B cell (primary cell): ENCODE data around the gene LIMS4. TPM values are rescaled to one million over a fixed set of nuclear protein-coding genes. Genes with fewer than 3 reads are reported as not detected.
"Not testable (repeated sequence)": the region's sequence is repeated elsewhere in the genome, so short reads cannot be mapped to it uniquely, and the experiment has no call there.

Experiments used
- ATAC-seq: fragments of 200-7000 bp; cut with Tn5 transposase; one replicate; pipeline ENCODE4 v1.10.0; 2021; ENCODE audit warnings: low read depth, mild to moderate bottlenecking, moderate number of reproducible peaks, moderate library complexity
- CTCF ChIA-PET: fragments of 350-600 bp; sonication (Branson Sonifier 250); formaldehyde crosslinking; loops from one replicate; lab custom pipeline; 2021; ENCODE audit warnings: antibody characterized with exemption, inconsistent platforms; lab: Charles Lee
- POLR2A ChIA-PET: fragments of 350-600 bp; sonication (Branson Sonifier 250); formaldehyde crosslinking; loops from one replicate; lab custom pipeline; 2021; ENCODE audit warnings: antibody characterized with exemption; lab: Charles Lee
- DNase-seq: peaks from one replicate; pipeline ENCODE4 v3.0.0; 2013
- H2AFZ ChIP-seq: 2 replicates; pipeline ENCODE4 v1.6.1; 2012; ENCODE audit warnings: mild to moderate bottlenecking, low read depth, low read length; ENCODE audit not compliant: insufficient read depth, poor library complexity, severe bottlenecking
- H3K27ac ChIP-seq, 2 donors: 1 replicate in 1 of 2; 2 replicates in 1 of 2; pipeline ENCODE4 v1.5.1; 2012 to 2013; ENCODE audit warnings: low read length in 2 of 2, mild to moderate bottlenecking in 2 of 2, moderate library complexity in 1 of 2
- H3K27me3 ChIP-seq, 4 experiments: fragments of 200-600 bp in 1 of 4; sonication (generic) in 1 of 4; replicated peaks in 1 of 4; 1 replicate in 2 of 4; 2 replicates in 2 of 4; pipeline versions ENCODE4 v1.6.1 to v1.7.0; 2013 to 2016; ENCODE audit warnings: low read length in 3 of 4, mild to moderate bottlenecking in 2 of 4, mixed read lengths in 1 of 4, moderate library complexity in 1 of 4; ENCODE audit not compliant: insufficient read depth in 4 of 4, control insufficient read depth in 3 of 4; ENCODE audit errors: control extremely low read depth in 1 of 4
- H3K36me3 ChIP-seq, 2 experiments: replicated peaks in 1 of 2; 1 replicate in 1 of 2; 2 replicates in 1 of 2; pipeline versions ENCODE4 v1.6.1 to v1.7.1; 2013; ENCODE audit warnings: low read length in 1 of 2; ENCODE audit not compliant: insufficient read depth in 2 of 2, control insufficient read depth in 1 of 2; ENCODE audit errors: control extremely low read depth in 1 of 2, extremely low read depth in 1 of 2
- H3K4me1 ChIP-seq, 2 donors: fragments of 200-600 bp in 1 of 2; sonication (generic) in 1 of 2; 1 replicate in 1 of 2; 2 replicates in 1 of 2; pipeline versions ENCODE4 v1.5.1 to v1.6.1; 2013 to 2017; ENCODE audit warnings: low read length in 2 of 2; ENCODE audit not compliant: control insufficient read depth in 2 of 2, insufficient read depth in 2 of 2
- H3K4me2 ChIP-seq: replicated peaks from 2 replicates; pipeline ENCODE3; 2012; ENCODE audit warnings: mild to moderate bottlenecking, low read depth, low read length; ENCODE audit not compliant: poor library complexity, severe bottlenecking
- H3K4me3 ChIP-seq, 5 experiments: fragments of 200-600 bp in 1 of 5; sonication (generic) in 1 of 5; 1 replicate in 3 of 5; 2 replicates in 2 of 5; pipeline versions ENCODE4 v1.5.1 to v1.7.0; 2011 to 2016; ENCODE audit warnings: low read length in 4 of 5, mild to moderate bottlenecking in 4 of 5, low read depth in 2 of 5, control low read depth in 1 of 5, moderate library complexity in 1 of 5; ENCODE audit not compliant: insufficient read depth in 1 of 5; ENCODE audit errors: control extremely low read depth in 1 of 5, extremely low read depth in 1 of 5
- H3K79me2 ChIP-seq: fragments of 200-600 bp; sonication (generic); one replicate; pipeline ENCODE4 v1.6.0; 2016; ENCODE audit warnings: low read length; ENCODE audit not compliant: control insufficient read depth, insufficient read depth
- H3K9ac ChIP-seq: fragments of 200-600 bp; sonication (generic); 2 replicates; pipeline ENCODE4 v1.6.1; 2017; ENCODE audit warnings: mild to moderate bottlenecking, low read length, moderate library complexity
- H3K9me3 ChIP-seq, 3 donors: one replicate each; pipeline versions ENCODE4 v1.6.1 to v1.7.1; 2013; ENCODE audit warnings: low read length in 2 of 3; ENCODE audit not compliant: control insufficient read depth in 2 of 3, insufficient read depth in 1 of 3; ENCODE audit errors: control extremely low read depth in 1 of 3
- H4K20me1 ChIP-seq: 2 replicates; pipeline ENCODE4 v1.6.0; 2012; ENCODE audit warnings: mild to moderate bottlenecking, low read length; ENCODE audit not compliant: insufficient read depth, control insufficient read depth, poor library complexity, severe bottlenecking
- H3K27ac Mint-ChIP-seq: one replicate; pipeline ENCODE4 v1.8.0; 2021; ENCODE audit warnings: mixed read lengths
- H3K27me3 Mint-ChIP-seq: one replicate; pipeline ENCODE4 v1.8.0; 2021; ENCODE audit warnings: mixed read lengths
- H3K4me1 Mint-ChIP-seq: one replicate; pipeline ENCODE4 v1.8.0; 2021; ENCODE audit warnings: mixed read lengths
- H3K4me3 Mint-ChIP-seq: one replicate; pipeline ENCODE4 v1.8.0; 2021; ENCODE audit warnings: mixed read lengths
- H3K9me3 Mint-ChIP-seq: one replicate; pipeline ENCODE4 v1.8.0; 2022; ENCODE audit warnings: mixed read lengths; ENCODE audit not compliant: insufficient read depth
- WGBS: methylation state at CpG from one replicate; pipeline ENCODE4 v1.1.5; 2013; ENCODE audit warnings: missing lambda C conversion rate; ENCODE audit not compliant: insufficient coverage; 5-methylcytosine and 5-hydroxymethylcytosine counted together
- intact Hi-C: fragments of 100-400 bp; cut with micrococcal nuclease; formaldehyde crosslinking; loops from one replicate; pipeline ENCODE4 v1.10.0; 2022
- polyA plus RNA-seq: library from polyadenylated mRNA; depleted of rRNA; stranded (reverse); fragments of >200 nt; gene quantifications from 2 replicates; pipeline ENCODE4 v1.2.3, GENCODE V29; 2012
- small RNA-seq: library from RNA; depleted of rRNA; stranded (forward); fragments of <200 nt; gene quantifications from one replicate; pipeline ENCODE3, GENCODE V24; 2012; ENCODE audit warnings: low replicate concordance, low read depth; ENCODE audit not compliant: insufficient read length
- total RNA-seq, 2 donors: library from RNA; stranded (reverse); fragments of 120-200 nt in 1 of 2; gene quantifications; 1 replicate in 1 of 2; 2 replicates in 1 of 2; pipeline versions ENCODE4 v1.2.3 to v1.2.4, GENCODE V29; 2013 to 2022

The LIMS4 gene
- total and polyA plus RNA-seq, 2 donors (not counting 1 experiment from before 2014, with no cell fraction given) = 0.07 to 0.47 TPM

GRCh38 chr2:110395990-110396389 lies 76.6 kb downstream of the LIMS4 start:
- CTCF ChIA-PET, H3K27me3 ChIP-seq, POLR2A ChIA-PET: not testable (repeated sequence)

More at GRCh38 chr2:110395990-110396389, 76.6 kb downstream of the LIMS4 start:
- intact Hi-C loops, DNase-seq, H4K20me1 ChIP-seq, H3K36me3 ChIP-seq, H3K4me3 ChIP-seq, H3K27ac Mint-ChIP-seq, H3K27me3 Mint-ChIP-seq, H3K9me3 ChIP-seq, H3K79me2 ChIP-seq, H3K4me3 Mint-ChIP-seq, H3K9ac ChIP-seq, H3K4me1 Mint-ChIP-seq, ATAC-seq, H3K9me3 Mint-ChIP-seq, H3K27ac ChIP-seq, H3K4me1 ChIP-seq, H3K4me2 ChIP-seq, H2AFZ ChIP-seq: not testable (repeated sequence)
- no CpG with 5 or more reads among the region's 5 CpGs for WGBS

Small RNAs within 50 kb of the gene (small RNA-seq; reads per million reads assigned to genes)
- gene AC108938.1 = not detected

Other genes with a start within 250 kb of the LIMS4 start
- 78.3 and 79.5 TPM in 2 replicates for gene RGPD6, start 104.4 kb upstream of the LIMS4 start, total RNA-seq
- 5.1 and 13.1 TPM in 2 replicates for gene RGPD6, start 104.4 kb upstream of the LIMS4 start, polyA plus RNA-seq
- 1.6 and 2.0 TPM in 2 replicates for gene BUB1, start 205.2 kb upstream of the LIMS4 start, total RNA-seq
- gene BUB1, start 205.2 kb upstream of the LIMS4 start, polyA plus RNA-seq = 0.85 and 2.6 TPM in 2 replicates